ENCODE measurements around the gene GLI3. TPM values are rescaled to one million over a fixed set of nuclear protein-coding genes. Genes with fewer than 3 reads are reported as not detected.

The GLI3 gene
- total RNA-seq, 1 experiment from 2014 or later, result 7.6 TPM

GRCh38 chr7:42002654-42003053, 234.4 kb downstream of the GLI3 start:
- no peak for DNase-seq (ENCODE audit: low read depth)

DNA sequence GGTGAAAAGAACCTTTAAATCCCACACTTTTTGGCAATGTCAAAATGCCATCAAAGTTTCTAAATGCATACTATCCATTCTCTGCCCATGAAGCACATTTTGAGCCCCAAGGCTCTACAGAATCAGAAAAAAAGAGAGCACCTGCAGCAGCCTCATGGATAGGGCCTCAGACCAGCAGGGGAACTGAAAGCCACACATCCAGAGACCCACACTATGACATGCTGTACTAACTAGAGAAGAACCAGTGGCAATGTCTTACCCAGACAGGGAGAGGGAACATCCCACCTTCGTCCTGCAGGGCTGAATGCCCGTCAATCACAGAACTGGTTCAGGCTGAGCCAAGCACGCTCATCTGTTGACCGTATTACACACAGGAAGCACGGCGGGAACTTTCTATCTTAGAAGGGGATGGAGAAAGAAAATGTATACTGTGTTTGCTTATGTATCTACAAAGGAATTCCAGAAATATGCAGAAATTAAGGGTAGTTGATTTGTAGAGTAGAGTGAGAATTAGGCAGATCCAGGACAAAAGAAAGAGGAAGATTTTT, 237.2 kb downstream of the GLI3 start:
- no peak for DNase-seq (ENCODE audit: low read depth)

GRCh38 chr7:41998041-41998440, 239.0 kb downstream of the GLI3 start:
- no peak for DNase-seq (ENCODE audit: low read depth)

GRCh38 chr7:41997151-41997550, 239.9 kb downstream of the GLI3 start:
- no peak for DNase-seq (ENCODE audit: low read depth)

GRCh38 chr7:41996381-41997035, 240.5 kb downstream of the GLI3 start:
- DNase-seq (ENCODE audit: low read depth), result peak; percentile 89

GRCh38 chr7:41995632-41996271, 241.3 kb downstream of the GLI3 start:
- DNase-seq (ENCODE audit: low read depth), result no peak

DNA sequence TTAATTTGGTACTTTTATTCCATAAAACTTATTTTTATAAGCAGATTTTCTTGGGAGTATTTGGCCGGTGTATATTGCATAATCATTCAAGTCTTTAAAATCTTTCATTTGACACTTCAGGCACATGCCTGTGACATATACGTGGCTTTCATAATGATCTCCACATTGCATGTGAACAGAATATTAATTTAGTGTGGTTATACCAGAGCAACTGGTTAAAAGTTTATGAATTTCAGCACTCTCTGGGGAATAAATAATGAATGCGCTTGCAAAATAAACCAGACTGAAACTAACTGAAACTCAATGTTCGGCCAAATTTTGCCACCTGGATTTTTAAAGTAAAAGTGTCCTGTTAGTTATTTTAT, 242.3 kb downstream of the GLI3 start:
- DNase-seq (ENCODE audit: low read depth), result no peak

DNA sequence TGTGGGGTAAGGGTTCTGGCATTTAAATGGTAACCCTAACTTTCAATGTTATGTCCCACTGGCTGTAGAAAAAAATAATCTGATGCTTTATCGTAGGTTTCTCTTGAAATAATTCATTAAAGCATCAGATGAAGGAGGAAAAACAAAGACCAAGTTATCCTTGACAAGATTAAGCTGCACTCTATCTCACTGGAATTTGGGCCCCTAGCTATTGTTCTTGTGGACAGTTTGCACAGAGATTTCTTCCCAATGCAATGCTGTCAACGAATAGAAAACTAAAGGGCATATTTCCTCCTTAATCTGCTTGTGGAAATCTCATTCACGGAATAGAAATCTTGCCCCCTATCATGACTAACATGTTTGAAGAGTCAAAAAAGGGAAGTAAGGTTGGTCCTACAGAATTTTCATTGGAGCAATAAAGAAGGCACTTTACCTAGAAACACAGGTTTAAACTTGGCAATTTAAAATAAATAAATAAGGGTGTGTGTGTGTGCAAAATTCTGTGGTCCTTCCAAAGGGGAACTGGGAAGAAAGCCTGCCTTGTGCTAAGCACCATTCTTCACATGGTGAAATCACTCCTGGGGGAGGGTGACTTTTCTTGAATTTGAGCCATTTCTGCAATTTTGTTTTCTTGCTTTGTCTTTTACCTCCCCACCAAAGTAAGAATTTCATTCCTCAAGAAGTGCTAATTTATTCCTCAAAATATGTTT, 242.8 kb downstream of the GLI3 start:
- DNase-seq (ENCODE audit: low read depth), result no peak

GRCh38 chr7:41992881-41993867, 243.8 kb downstream of the GLI3 start:
- DNase-seq (ENCODE audit: low read depth), result peak; percentile 48

DNA sequence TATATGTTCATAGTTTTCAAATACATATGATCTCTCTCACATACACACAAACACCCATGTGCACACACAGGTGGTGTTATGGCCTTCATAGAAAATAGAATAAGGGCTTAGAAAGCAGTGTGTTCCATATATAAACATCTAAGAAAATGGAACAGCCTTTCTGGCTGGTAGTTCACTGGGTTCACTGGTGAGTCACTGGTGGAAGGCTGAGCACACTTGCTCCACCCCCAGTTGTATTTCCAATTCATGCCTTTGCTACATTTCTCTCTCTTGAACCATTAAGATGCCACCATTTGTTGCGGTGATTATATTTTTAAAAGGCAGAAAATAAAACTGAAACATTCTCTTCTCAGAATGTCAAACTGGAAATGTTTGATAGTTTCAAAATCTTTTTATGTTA, 252.1 kb downstream of the GLI3 start:
- peak; percentile 62 for DNase-seq (ENCODE audit: low read depth)

- peak; percentile 52 for DNase-seq (ENCODE audit: low read depth)
Observed at GRCh38 chr7:41981046-41982040, 255.7 kb downstream of the GLI3 start.

DNA sequence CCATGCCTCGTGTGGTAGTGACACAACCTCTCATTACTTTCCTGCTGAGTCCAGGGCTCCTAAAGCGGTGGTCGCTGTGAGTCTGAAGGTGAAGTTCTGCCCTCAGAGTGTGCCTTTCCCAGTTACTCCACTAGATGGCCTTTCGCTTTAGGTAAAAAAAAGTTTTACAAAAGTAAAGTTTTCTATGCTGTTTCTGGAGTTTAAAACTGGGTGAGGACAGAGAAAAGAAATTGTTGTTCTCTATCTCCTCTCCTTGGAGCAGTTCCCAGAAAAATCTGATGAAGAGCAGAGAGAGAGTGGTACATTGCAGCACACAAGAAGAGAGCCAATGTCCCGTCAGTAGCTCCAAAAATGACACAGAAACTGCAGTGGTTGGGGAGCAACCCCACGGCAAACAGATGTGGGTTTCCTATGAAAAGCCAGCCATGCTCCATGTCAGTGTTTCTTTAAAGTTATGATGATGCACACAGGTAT, 257.1 kb downstream of the GLI3 start:
- DNase-seq (ENCODE audit: low read depth), result peak; percentile 50

- no peak for DNase-seq (ENCODE audit: low read depth)
Observed at GRCh38 chr7:41978858-41979257, 258.2 kb downstream of the GLI3 start.

DNA sequence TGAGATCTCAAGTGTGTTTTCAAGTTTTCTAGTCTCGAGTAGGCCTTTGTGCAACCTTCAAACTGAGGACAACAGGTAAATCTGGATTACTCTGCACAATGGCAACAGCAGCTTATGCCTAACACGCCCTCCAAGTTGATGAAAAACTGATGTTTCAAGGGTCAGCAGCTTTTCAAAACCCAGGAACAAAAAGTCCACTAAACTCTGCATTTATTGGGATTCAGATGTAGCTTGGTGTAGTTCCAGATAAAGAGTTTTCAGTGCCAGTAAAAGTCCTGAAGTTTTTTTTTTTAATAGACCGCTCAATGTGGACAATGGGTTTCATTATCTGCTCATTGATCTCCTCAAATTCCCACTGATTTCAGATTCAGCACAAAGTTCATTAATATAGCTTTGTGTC, 259.3 kb downstream of the GLI3 start:
- no peak for DNase-seq (ENCODE audit: low read depth)

GRCh38 chr7:41977151-41977651, 259.8 kb downstream of the GLI3 start:
- DNase-seq (ENCODE audit: low read depth), result peak; percentile 58

DNA sequence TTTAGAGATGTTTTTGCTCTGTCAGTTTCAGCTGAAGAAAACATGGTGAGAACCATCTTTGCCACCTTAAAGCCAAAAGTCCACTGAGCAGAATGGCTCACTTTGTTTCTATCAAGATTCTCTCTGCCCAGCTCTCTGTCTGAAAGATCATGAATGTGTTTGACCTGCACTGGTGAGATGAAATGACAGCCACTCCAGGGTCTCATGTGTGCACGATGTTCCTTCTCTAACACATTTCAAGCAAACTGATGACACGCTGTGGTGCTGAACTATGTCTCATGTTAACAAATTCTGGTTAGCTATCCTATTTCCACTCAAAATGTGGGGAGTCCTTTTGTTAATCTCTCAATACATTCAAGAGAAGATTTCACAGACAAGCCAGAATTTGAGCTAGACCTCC, 260.6 kb downstream of the GLI3 start:
- DNase-seq (ENCODE audit: low read depth), result no peak

- DNase-seq (ENCODE audit: low read depth), result no peak
Observed at GRCh38 chr7:41975849-41976248, 261.2 kb downstream of the GLI3 start.

DNA sequence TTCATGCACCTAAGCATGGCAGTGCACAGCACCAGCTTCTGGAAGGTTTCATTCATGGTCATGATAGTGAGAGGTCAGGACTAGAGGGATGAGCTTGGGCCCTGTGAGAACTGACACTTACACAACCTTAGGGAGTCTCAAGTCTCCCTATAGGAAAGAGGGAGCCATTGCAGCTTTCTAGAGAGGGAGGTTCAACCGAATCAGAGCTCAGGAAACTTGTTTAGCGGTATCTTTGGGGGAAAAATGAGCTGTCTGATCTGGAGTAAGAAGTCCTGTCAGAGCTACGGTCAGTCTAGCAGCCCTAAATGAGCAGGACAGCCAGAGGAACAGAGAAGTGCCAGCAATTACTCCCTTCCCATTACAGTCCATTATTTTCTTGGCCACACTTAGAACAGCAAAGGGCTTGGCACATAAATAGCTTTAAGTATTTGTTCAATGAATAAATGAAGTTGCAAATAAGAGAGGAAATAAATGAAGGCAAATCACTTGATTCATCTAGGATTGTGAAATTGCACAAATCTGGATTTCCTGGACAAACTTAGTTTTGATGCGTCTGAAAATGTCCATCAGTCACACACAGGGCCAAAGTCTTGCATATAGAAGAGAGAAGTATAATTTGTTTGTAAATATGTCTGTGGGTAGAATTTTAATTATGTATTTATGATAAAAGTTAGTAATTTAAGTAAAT, 262.0 kb downstream of the GLI3 start:
- no peak for DNase-seq (ENCODE audit: low read depth)

DNA sequence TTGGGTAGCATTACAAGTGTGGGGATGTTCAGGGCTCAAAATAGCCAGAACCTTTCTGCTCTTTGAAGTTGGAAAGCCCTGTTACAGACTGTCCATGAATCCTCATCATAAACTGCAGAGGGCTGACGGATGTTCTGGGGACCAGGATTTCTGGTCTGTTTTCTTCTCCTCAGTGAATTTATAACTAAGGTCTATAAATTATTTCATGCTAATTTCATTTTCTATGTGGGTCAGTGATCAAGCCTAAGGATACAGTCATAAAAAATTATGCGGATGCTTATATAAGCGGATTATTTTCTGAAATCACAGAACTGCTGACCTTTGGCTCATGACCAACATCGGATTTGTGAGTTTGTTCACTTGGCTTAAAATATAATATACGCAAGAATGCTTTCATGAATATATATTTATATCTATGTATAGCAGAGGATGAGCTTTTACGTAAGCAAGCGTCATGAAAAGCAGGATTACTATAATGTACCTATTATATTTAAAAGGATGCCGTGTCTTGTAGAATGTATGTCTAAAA, 263.7 kb downstream of the GLI3 start:
- DNase-seq (ENCODE audit: low read depth), result no peak

All from M059J (cell line).